CD4-positive, CD25-positive, alpha-beta regulatory T cell (primary cell): ENCODE measurements around the gene TIRAP. TPM values are rescaled to one million over a fixed set of nuclear protein-coding genes. Genes with fewer than 3 reads are reported as not detected.
"Not testable (repeated sequence)": the region's sequence is repeated elsewhere in the genome, so short reads cannot be mapped to it uniquely, and the experiment has no call there.

Experiments used
- ATAC-seq, 2 donors: fragments of 150-1000 bp; cut with Tn5 transposase; one replicate each; pipeline ENCODE4 v1.10.0; 2021; ENCODE audit warnings: low read depth in 2 of 2, moderate number of reproducible peaks in 2 of 2, moderate library complexity in 1 of 2
- DNase-seq, 3 donors: peaks; one replicate each; pipeline versions ENCODE4 v3.0.0 to v3.0.0-alpha.2; 2012 to 2022; ENCODE audit warnings: mixed read lengths in 1 of 3
- H3K27ac ChIP-seq: one replicate; pipeline ENCODE4 v1.7.0; 2013; ENCODE audit warnings: mild to moderate bottlenecking, low read length; ENCODE audit not compliant: insufficient read depth, poor library complexity, severe bottlenecking
- H3K27me3 ChIP-seq: one replicate; pipeline ENCODE4 v1.7.0; 2013; ENCODE audit warnings: low read length; ENCODE audit not compliant: control insufficient read depth, insufficient read depth
- H3K36me3 ChIP-seq: one replicate; pipeline ENCODE4 v1.7.0; 2013; ENCODE audit warnings: mild to moderate bottlenecking, low read length, moderate library complexity; ENCODE audit not compliant: control insufficient read depth, insufficient read depth
- H3K4me1 ChIP-seq: 2 replicates; pipeline ENCODE4 v1.7.0; 2013; ENCODE audit warnings: mild to moderate bottlenecking, low read length; ENCODE audit not compliant: insufficient read depth, control insufficient read depth, poor library complexity, severe bottlenecking
- H3K4me3 ChIP-seq: one replicate; pipeline ENCODE4 v1.7.0; 2013; ENCODE audit warnings: low read depth, mild to moderate bottlenecking, low read length, moderate library complexity
- H3K9me3 ChIP-seq, 2 experiments: 1 replicate in 1 of 2; 2 replicates in 1 of 2; pipeline ENCODE4 v1.7.0; 2013; ENCODE audit warnings: low read length in 2 of 2, mild to moderate bottlenecking in 1 of 2, moderate library complexity in 1 of 2; ENCODE audit not compliant: control insufficient read depth in 2 of 2
- H3K27ac Mint-ChIP-seq, 3 donors: one replicate each; pipeline ENCODE4 v1.8.0; 2020 to 2022; ENCODE audit warnings: mild to moderate bottlenecking in 3 of 3, mixed read lengths in 3 of 3, moderate library complexity in 2 of 3
- H3K27me3 Mint-ChIP-seq: one replicate; pipeline ENCODE4 v1.8.0; 2022; ENCODE audit warnings: mild to moderate bottlenecking, mixed read lengths
- H3K36me3 Mint-ChIP-seq: one replicate; pipeline ENCODE4 v1.8.0; 2020; ENCODE audit warnings: mixed read lengths
- H3K4me1 Mint-ChIP-seq, 4 donors: one replicate each; pipeline ENCODE4 v1.8.0; 2020 to 2022; ENCODE audit warnings: mixed read lengths in 4 of 4, mild to moderate bottlenecking in 1 of 4
- H3K4me3 Mint-ChIP-seq, 4 donors: one replicate each; pipeline ENCODE4 v1.8.0; 2020 to 2022; ENCODE audit warnings: mild to moderate bottlenecking in 4 of 4, mixed read lengths in 4 of 4, moderate library complexity in 3 of 4
- H3K9me3 Mint-ChIP-seq, 7 donors: one replicate each; pipeline ENCODE4 v1.8.0; 2020 to 2022; ENCODE audit warnings: mixed read lengths in 7 of 7, mild to moderate bottlenecking in 3 of 7, moderate library complexity in 2 of 7
- polyA plus RNA-seq, 4 donors: library from polyadenylated mRNA; unstranded; fragments of 300-500 nt; fragmentation: Illumina TruSeq; gene quantifications; one replicate each; pipeline ENCODE4 v1.2.3, GENCODE V29; 2021
- total RNA-seq: library from RNA; stranded (reverse); gene quantifications from one replicate; pipeline ENCODE4 v1.2.3, GENCODE V29; 2022

Gene TIRAP
- total and polyA plus RNA-seq, 5 donors from 2014 or later, result 8.1 to 15.5 (median 9.2) TPM

DNA sequence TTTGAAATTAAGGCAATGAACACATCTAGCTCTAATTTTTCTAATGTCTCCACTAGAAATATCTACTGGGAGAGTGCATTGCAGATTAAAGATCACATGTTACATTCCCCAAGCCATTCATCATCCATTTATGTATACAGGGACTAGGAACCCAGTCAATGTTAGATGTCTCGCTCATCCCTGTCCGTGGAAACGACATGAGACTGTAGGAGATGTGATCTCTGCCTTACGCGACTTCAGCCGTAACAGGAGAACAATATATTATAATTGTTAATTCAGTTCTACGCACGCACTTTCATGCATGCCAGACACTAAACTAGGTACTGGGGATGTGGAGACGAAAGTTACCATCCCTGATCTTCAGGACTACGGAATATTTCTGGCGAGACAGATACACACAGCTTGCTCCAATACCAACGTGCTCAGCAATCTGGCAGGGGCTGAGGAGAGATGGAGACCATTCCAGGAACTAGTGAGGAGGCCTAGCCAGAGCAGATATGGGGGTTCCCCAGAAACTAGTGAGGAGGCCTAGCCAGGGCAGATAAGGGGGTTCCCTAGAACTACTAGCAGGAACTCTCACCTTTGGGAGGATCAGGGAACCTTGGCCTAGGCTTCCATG is 21.7 kb downstream of the TIRAP start:
- Mint-ChIP-seq H3K27me3 (no peaks in the 10 kb centered on the region), H3K4me3 (peak overlapping the region; percentile 88 to 99 (median 96)), H3K27ac (peak overlapping the region; percentile 97 to 99 (median 98)), H3K9me3 (no peaks in the 10 kb centered on the region), H3K36me3 (peaks cover 17% of the 10 kb centered on the region), H3K4me1 (peaks cover 22 to 48% (median 37%) of the 10 kb centered on the region in 4 donors)
- peaks cover 20% of the 10 kb centered on the region for H3K4me1 ChIP-seq
- no peaks in the 10 kb centered on the region for H3K9me3 ChIP-seq
- H3K36me3 ChIP-seq, result peaks cover 13% of the 10 kb centered on the region
- H3K4me3 ChIP-seq, result peak overlapping the region; percentile 97
- no peaks in the 10 kb centered on the region for H3K27me3 ChIP-seq
- H3K27ac ChIP-seq, result peak overlapping the region; percentile 83
- DNase-seq (no peak), ATAC-seq (no peak)

DNA sequence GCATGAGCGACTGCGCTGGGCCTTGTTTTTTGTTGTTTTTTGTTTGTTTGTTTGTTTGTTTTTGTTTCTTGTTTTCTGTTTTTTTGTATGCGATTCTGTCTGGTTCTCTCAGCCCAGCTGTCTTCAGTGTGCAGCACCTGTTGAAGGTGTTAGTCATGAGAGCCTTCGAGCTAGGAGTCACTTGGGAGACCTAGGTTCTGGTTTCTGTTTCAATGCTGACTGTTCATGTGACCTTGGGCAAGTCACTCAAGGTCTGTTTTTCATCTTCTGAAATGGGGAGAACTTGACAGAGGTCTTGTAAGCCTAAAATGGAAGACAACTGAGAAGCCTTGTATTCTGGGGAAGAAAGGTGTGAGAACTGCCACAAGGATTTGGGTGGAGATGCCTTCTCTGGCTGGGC is 22.8 kb downstream of the TIRAP start:
- Mint-ChIP-seq H3K4me1 (peaks cover 27 to 59% (median 41%) of the 10 kb centered on the region in 4 donors), H3K9me3 (no peaks in the 10 kb centered on the region), H3K27me3 (no peaks in the 10 kb centered on the region), H3K36me3 (peaks cover 22% of the 10 kb centered on the region), H3K4me3 (peak overlapping the region; percentile 68 to 85 (median 80)), H3K27ac (peak overlapping the region; percentile 29 to 93 (median 57))
- Histone ChIP-seq H3K4me3 (peak overlapping the region; percentile 29), H3K36me3 (peaks cover 20% of the 10 kb centered on the region), H3K27ac (peak overlapping the region; percentile 14), H3K4me1 (peaks cover 20% of the 10 kb centered on the region), H3K9me3 (no peaks in the 10 kb centered on the region), H3K27me3 (no peaks in the 10 kb centered on the region)
- peak; percentile 50 to 61 for ATAC-seq
- peak in 2 of 3 donors; percentile 28 to 87 for DNase-seq

DNA sequence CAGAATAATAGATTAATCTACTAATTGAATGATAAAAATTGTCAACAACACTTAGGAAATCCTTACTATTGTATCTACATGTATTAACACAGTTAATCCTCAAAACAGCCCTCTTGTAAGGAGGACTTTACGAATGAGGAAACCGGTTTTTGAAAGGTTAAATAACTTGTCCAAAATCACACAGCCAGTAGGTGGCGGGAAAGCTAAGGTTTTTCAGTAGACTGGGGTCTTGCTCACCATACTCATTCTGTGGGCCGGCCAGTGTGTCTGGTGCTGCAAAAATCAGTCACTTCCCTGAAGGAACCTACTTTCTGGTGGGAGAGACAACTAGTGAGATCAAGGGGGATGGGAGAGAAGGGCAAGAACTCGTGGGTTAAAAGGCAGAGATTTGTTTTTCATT is 24.8 kb downstream of the TIRAP start:
- Mint-ChIP-seq H3K36me3 (peaks cover 28% of the 10 kb centered on the region), H3K4me3 (peak overlapping the region in 2 of 4 donors; percentile 2 to 39), H3K9me3 (no peaks in the 10 kb centered on the region), H3K4me1 (peaks cover 25 to 68% (median 43%) of the 10 kb centered on the region in 4 donors), H3K27ac (peak overlapping the region; percentile 21 to 76 (median 57)), H3K27me3 (no peaks in the 10 kb centered on the region)
- peaks cover 20% of the 10 kb centered on the region for H3K4me1 ChIP-seq
- peaks cover 22% of the 10 kb centered on the region for H3K36me3 ChIP-seq
- H3K9me3 ChIP-seq, result no peaks in the 10 kb centered on the region
- H3K4me3 ChIP-seq, result no peak overlapping the region
- DNase-seq (peak in 1 of 3 donors; percentile 38), ATAC-seq (no peak)
- H3K27ac ChIP-seq, result no peak overlapping the region
- H3K27me3 ChIP-seq, result no peaks in the 10 kb centered on the region

- H3K4me1 Mint-ChIP-seq, result peaks cover 19 to 62% (median 42%) of the 10 kb centered on the region in 4 donors
These were observed 25.4 kb downstream of the TIRAP start for GRCh38 chr11:126308271-126308671.

DNA sequence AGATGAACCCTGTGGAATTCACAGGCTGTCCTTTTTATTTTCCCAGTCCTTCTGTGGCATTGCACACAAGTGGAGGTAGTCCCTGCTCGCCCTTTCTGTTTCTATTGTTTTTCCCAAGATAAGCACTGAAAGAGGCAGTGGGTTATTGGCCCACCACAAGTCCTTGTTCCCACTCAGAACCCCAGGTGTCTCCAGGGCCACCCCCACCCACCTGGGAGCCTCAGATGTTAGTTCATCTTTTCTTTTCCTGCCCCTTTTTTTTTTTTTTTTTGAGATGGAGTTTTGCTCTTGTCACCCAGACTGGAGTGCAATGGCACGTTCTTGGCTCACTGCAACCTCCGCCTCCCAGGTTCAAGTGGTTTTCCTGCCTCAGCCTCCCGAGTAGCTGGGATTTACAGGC is 25.9 kb downstream of the TIRAP start:
- not testable (repeated sequence) for H3K9me3 Mint-ChIP-seq, H3K9me3 ChIP-seq, H3K4me3 ChIP-seq, H3K27ac ChIP-seq, ATAC-seq, H3K27ac Mint-ChIP-seq, H3K27me3 Mint-ChIP-seq, H3K27me3 ChIP-seq, DNase-seq
- Histone ChIP-seq H3K4me1 (peaks cover 20% of the 10 kb centered on the region), H3K36me3 (peaks cover 29% of the 10 kb centered on the region)
- H3K4me1 Mint-ChIP-seq, result peaks cover 17 to 59% (median 41%) of the 10 kb centered on the region in 4 donors
- H3K36me3 Mint-ChIP-seq, result peaks cover 32% of the 10 kb centered on the region
- peak overlapping the region in 1 of 4 donors; percentile 56 for H3K4me3 Mint-ChIP-seq

More at GRCh38 chr11:126308271-126308671, 25.4 kb downstream of the TIRAP start:
- H3K27me3 Mint-ChIP-seq, result no peaks in the 10 kb centered on the region
- H3K27ac Mint-ChIP-seq, result peak overlapping the region in 1 of 3 donors; percentile 57
- Histone ChIP-seq H3K27me3 (no peaks in the 10 kb centered on the region), H3K27ac (no peak overlapping the region), H3K36me3 (peaks cover 28% of the 10 kb centered on the region), H3K9me3 (no peaks in the 10 kb centered on the region), H3K4me3 (no peak overlapping the region), H3K4me1 (peaks cover 20% of the 10 kb centered on the region)
- ATAC-seq (no peak), DNase-seq (no peak)
- no peaks in the 10 kb centered on the region for H3K9me3 Mint-ChIP-seq
- H3K36me3 Mint-ChIP-seq, result peaks cover 29% of the 10 kb centered on the region
- H3K4me3 Mint-ChIP-seq, result peak overlapping the region in 1 of 4 donors; percentile 39

DNA sequence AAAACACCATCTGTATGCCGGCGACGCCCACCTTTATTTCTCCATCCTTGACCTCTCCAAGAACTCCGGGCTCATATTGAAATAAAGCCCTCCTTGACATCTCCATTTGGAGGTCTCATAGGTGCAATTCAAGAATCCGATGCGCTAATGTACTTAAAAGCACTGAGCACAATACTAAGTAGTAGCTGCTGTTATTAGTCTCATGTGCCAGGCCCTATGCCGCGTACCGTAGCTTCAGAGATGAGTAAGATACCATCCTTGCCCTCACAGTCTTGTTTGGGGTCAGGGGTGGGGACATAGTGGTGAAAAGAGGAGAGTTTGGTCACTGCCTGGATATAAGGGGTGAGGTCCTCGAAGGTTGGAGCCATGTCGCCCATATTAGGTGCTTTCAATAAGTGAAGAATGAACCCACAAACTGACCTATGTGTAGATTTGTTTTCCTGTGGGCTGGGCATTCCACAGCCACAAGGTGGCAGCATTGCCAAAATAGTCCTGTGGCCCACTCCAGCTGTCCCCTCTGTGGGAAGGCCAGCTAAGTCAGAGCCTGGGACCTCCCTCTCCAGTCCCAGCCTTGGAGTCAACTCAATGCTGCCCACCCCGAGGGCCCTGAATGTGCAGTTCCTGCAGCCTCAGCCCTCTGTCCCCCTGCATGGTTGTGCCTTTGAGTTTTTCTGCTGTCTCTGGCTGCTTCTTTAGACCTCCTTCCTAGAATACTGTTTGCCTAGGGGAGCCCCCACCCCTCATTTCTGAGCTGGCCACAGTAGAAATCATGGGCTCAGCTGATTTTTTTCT is 27.5 kb downstream of the TIRAP start:
- Histone ChIP-seq H3K9me3 (no peaks in the 10 kb centered on the region), H3K4me1 (peaks cover 9% of the 10 kb centered on the region), H3K36me3 (peaks cover 41% of the 10 kb centered on the region), H3K27ac (no peak overlapping the region), H3K27me3 (no peaks in the 10 kb centered on the region), H3K4me3 (no peak overlapping the region)
- peaks cover 0 to 3% (median 0%) of the 10 kb centered on the region in 7 donors for H3K9me3 Mint-ChIP-seq
- H3K36me3 Mint-ChIP-seq, result peaks cover 41% of the 10 kb centered on the region
- H3K4me3 Mint-ChIP-seq, result peak overlapping the region in 2 of 4 donors; percentile 29 to 30
- peaks cover 10 to 53% (median 36%) of the 10 kb centered on the region in 4 donors for H3K4me1 Mint-ChIP-seq
- H3K27me3 Mint-ChIP-seq, result no peaks in the 10 kb centered on the region
- DNase-seq (peak; percentile 24 to 60 (median 42)), ATAC-seq (peak in 1 of 2 donors; percentile 57)
- peak overlapping the region; percentile 40 to 81 (median 51) for H3K27ac Mint-ChIP-seq

GRCh38 chr11:126310992-126311310 is 28.1 kb downstream of the TIRAP start:
- ATAC-seq (no peak), DNase-seq (no peak)
- Mint-ChIP-seq H3K27me3 (no peaks in the 10 kb centered on the region), H3K36me3 (peaks cover 44% of the 10 kb centered on the region), H3K4me3 (peak overlapping the region in 1 of 4 donors; percentile 30), H3K4me1 (peaks cover 7 to 47% (median 31%) of the 10 kb centered on the region in 4 donors), H3K27ac (peak overlapping the region in 1 of 3 donors; percentile 43), H3K9me3 (peaks cover 0 to 3% (median 0%) of the 10 kb centered on the region in 7 donors)
- Histone ChIP-seq H3K27me3 (no peaks in the 10 kb centered on the region), H3K9me3 (no peaks in the 10 kb centered on the region), H3K4me3 (no peak overlapping the region), H3K36me3 (peaks cover 47% of the 10 kb centered on the region), H3K4me1 (peaks cover 4% of the 10 kb centered on the region), H3K27ac (no peak overlapping the region)
